ENCODE measurements around the gene PXMP4.
A peak's percentile ranks its signal among the peaks of the same experiment; 100 is the strongest.

PXMP4 gene

DNA sequence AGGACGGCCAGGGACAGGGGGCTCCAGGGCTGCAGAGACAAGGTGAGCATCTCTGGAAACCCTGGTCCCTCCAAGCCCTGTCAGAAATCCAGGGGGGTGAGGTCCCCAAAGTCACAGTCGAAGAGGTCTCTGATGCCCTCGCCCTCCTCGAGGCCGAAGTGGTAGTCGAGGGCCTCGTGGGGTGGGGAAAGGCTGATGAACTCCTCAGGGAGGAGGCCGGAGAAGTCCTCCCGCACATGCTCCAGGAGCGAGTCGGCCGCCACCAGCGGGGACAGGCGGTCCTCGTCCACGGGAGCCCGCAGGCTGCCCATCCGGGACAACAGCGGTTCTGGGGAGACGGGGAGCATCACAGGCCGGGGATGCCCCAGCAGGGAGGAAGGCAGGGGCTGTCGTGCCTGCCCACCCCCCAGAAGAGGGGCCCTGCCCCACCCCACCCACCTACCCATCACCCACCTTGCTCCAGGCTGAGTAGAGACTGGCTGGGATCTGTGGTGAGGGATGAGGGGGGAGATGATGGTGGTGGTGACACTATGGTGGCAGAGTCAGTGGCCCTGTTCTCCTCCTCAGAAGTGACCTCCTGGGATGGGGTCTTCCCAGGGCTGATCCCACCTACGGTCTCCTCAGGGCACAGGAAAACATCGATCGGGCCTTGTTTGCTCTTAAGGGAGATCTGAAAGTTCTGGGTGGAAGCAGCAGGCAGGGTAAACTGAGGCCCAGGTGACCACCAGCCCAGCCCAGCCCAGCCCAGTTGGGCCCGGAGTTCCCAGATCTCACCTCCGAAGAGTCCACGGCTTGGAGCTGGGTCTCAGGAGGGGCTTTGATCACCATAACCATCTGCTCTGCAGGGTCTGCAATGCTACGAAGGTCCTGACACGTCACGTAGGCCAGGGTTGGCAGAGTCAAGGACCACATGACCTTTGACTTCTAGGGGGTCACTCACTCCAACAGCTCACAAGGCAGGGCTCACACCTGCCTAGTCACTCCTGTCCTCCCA lies 43.2 kb downstream of the PXMP4 start:
- peak overlapping the region; percentile 95 for H3K27ac Mint-ChIP-seq
- no peaks in the 10 kb centered on the region for H3K27me3 Mint-ChIP-seq
- DNase-seq: no peak
- no peak overlapping the region for H3K4me3 Mint-ChIP-seq
- no peaks in the 10 kb centered on the region for H3K9me3 Mint-ChIP-seq
- CTCF ChIA-PET: interaction anchor here (5.2 kb wide), 1 partner anchor 9 kb away, joined by 43 read pairs; the partner anchor contains the start of gene ACTL10
- H3K36me3 Mint-ChIP-seq: peaks cover 65% of the 10 kb centered on the region
- H3K4me1 Mint-ChIP-seq: peaks cover 88% of the 10 kb centered on the region

DNA sequence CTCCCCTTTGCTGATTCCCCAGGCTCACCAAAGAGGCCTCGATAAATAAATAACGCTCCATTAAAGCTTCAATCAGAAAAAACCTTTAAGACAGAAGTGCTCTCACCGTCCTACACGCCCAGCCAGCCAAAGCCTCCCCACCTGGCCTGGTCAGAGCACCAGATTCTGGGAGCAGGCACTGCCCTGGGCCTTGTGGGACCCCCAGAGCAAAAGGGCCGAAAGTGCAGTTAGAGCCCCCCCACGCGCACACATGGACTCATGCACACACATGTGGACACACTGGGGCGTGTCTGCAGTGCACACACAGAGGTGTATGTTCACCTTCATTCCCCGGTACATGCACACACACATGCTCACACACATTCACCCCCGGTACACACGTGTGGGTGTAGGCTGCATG lies 44.0 kb downstream of the PXMP4 start:
- Mint-ChIP-seq H3K27me3 (no peaks in the 10 kb centered on the region), H3K4me1 (peaks cover 84% of the 10 kb centered on the region), H3K4me3 (peak overlapping the region; percentile 28), H3K36me3 (peaks cover 63% of the 10 kb centered on the region), H3K27ac (peak overlapping the region; percentile 78), H3K9me3 (no peaks in the 10 kb centered on the region)
- DNase-seq: no peak
- CTCF ChIA-PET: no interaction called here

DNA sequence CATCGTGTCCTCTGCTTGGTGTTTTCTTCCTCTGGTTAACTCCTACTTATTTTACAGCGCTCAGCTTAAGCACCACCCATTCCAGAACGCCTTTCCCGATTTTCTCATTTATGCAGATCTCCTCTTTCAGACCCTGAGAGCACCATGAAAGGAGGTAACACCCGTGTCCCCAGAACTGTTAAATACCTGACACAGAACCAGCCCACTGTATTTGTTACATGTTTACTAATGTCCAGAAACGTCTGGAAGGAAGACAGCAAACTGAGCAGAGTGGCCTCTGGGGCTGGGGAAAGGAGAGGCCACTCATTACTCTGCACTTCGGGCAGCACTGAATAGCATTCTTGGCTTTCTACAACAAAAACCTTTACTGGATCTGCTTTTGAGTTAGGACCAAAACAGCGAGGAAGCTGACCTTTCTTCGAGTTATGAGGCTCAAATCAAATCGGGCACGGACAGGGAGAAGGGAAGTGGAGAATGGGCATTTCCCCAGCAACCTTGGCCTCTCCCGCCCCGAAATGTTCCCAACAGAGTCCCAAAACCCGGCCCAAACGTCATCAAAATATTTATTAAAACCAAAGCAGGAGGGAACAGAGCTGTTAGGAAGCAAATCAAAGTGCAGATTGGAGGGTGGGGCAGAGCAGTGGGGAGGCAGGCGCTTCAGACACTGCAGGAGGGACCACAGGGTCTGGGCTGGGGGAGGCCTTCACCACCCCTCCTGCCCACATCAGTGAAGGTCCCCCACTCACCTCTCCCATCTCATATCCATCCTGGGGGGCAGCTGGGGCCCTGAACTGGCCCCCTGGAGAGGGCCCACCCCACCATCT lies 44.8 kb downstream of the PXMP4 start:
- Mint-ChIP-seq H3K27me3 (no peaks in the 10 kb centered on the region), H3K36me3 (peaks cover 60% of the 10 kb centered on the region), H3K9me3 (no peaks in the 10 kb centered on the region), H3K4me3 (peak overlapping the region; percentile 70), H3K27ac (peak overlapping the region; percentile 78), H3K4me1 (peaks cover 77% of the 10 kb centered on the region)
- CTCF ChIA-PET: interaction anchor here (0.7 kb wide), 1 partner anchor 12 kb away, joined by 3 read pairs; no protein-coding TSS in a partner anchor
- no peak for DNase-seq

DNA sequence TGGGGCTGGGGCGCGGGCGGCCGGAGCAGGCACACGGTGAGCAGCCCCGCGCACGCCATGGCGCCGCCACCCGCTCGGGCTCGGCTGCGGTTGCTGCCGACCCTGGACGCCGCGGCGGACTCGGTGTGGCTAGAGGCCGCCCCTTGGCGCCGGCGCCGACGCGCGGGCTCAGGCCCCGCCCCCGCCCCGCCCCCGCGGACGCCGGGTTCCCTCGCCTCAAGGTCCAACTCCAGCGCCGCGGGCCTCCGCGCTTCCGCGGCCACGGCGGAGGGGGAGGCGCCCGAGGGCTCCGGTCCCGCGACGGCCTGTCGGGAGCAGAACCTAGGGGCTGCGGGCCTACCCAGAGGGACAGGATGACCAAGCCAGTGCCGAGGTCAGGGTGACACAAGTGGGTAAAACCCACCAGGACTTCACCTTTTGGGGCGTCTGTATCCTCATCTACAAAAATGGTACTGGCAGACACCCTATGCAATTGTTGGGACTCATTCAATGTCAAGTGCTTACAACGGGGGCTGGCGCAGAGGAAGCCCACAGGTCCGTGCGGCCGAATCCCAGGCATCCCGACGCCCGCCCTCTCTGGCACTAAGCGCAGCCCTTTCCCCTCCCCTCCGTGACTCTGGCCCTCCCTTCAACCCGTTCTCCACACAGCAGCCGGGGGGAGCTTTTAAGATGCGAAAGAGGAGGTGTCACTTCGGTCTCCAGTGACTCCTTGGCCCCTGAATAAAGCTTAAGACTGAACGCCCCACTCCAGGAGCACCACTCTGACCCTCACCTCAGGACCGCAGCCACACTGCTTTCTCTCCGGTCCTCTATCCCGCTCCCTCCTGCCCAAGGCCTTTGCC lies 45.6 kb downstream of the PXMP4 start, which contains the start of gene NECAB3:
NECAB3 (minus strand) TSS at position 135 of the 842 bp plus-strand sequence; CDS start at position 59, 76 bp downstream.
- H3K36me3 Mint-ChIP-seq: peaks cover 64% of the 10 kb centered on the region
- no peaks in the 10 kb centered on the region for H3K27me3 Mint-ChIP-seq
- peak within 1 kb of the TSS; percentile 90 for H3K4me3 Mint-ChIP-seq
- H3K9me3 Mint-ChIP-seq: no peaks in the 10 kb centered on the region
- CTCF ChIA-PET: interaction anchor here (0.7 kb wide), 1 partner anchor 13 kb away, joined by 3 read pairs; no protein-coding TSS in a partner anchor
- H3K4me1 Mint-ChIP-seq: peaks cover 74% of the 10 kb centered on the region
- H3K27ac Mint-ChIP-seq: peak within 1 kb of the TSS; percentile 88
- DNase-seq: peak; percentile 75

DNA sequence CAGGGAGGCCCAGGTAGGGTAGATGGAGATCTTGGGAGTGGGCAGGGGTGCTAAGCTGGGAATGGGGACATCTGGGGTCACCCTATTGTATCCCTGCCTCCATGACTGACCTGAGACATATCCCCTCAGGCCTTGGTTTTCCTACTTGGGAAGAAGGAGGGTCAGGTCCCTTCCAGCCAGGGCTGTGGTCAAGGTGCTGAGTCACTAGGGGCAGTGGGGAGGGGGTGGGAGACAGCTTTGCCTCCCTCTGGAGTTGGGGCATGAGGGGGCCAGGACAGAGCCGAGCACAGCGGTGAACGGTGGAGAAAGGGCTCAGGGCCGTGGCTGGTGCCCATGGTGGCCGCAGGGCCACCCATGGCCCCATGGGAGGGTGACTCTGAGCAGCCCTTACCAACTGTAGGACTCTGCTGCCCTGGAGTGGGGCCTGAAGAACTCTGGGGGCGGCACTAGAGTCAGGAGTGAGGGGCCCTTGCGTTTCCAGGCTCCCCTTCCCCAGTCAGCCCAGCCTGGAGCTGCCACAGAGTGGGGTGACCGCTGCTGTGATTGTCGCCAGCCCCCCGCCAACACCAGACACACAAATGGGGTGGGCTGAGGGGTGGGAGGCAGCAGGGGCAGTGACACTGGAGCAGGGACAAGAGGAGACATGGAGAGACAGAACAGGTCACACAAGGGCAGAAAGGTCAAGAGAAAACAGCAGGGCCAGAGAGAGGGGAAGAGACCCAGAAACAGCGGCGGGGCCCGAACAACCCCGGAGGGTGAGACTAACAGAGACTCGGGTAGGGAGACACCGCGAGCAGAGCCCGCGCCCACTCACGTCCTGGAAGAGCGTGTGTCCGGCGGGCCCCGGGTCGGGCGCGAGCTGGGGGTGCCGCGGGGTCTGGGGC lies 46.5 kb downstream of the PXMP4 start:
- DNase-seq: no peak
- no peaks in the 10 kb centered on the region for H3K27me3 Mint-ChIP-seq
- H3K36me3 Mint-ChIP-seq: peaks cover 64% of the 10 kb centered on the region
- H3K4me3 Mint-ChIP-seq: peak overlapping the region; percentile 90
- peak overlapping the region; percentile 88 for H3K27ac Mint-ChIP-seq
- CTCF ChIA-PET: interaction anchor here (0.8 to 1.2 kb wide), 2 partner anchors 10 to 12 kb away, joined by 3 read pairs; no protein-coding TSS in a partner anchor
- peaks cover 72% of the 10 kb centered on the region for H3K4me1 Mint-ChIP-seq
- no peaks in the 10 kb centered on the region for H3K9me3 Mint-ChIP-seq

DNA sequence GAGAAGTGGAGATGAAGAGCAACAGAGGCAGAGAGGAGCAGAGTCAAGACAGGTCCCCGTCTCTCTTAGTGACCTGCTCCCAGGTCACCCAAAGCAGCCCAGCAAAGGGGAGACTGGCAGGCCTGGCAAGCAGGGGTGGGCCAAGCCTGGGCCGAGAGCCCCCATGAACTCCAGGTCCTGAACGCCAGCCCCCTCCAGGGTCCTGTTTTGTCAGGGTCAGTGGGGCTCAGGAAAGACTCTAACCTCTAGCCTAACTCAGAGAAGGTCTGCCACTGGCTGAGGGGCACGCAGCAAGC lies 47.0 kb downstream of the PXMP4 start:
- Mint-ChIP-seq H3K36me3 (peaks cover 64% of the 10 kb centered on the region), H3K4me1 (peaks cover 72% of the 10 kb centered on the region), H3K27ac (peak overlapping the region; percentile 56), H3K4me3 (peak overlapping the region; percentile 90), H3K27me3 (no peaks in the 10 kb centered on the region), H3K9me3 (no peaks in the 10 kb centered on the region)
- CTCF ChIA-PET: interaction anchor here (0.8 to 1.2 kb wide), 2 partner anchors 9 to 12 kb away, joined by 3 read pairs; no protein-coding TSS in a partner anchor
- DNase-seq: no peak

DNA sequence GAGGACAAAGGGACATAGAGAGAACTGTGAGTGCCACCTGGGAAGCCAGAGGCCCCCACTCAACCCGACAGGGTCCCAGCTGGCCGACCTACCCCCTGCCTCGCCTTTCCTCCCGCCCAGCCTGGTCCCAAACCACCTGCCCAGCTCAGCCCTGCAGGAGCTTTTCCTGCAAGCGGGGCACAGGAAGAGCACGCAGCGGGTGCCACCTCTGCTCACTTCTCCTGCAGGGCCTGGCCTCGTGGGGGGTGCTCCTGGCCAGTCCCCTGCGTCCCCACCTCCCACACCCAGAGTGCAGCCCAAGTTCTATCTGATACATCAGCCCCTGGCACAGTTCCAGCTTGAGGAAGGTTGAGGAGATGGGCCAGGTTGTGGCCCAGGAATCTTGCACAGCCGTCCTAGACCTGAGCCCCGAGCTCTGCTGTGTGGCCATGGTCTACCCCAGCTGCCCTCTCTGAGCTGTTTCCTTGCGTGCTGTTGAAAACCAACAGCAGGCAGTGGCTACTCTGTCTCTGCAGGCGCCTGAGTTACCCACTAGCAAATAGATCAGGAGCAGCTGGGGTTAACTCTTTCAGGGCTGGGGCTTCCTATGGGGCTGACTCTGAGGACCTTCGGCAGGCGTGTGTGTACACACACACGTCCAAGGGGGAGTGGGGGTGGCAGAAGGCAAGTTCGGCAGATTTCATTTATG lies 47.5 kb downstream of the PXMP4 start:
- Mint-ChIP-seq H3K4me3 (peak overlapping the region; percentile 90), H3K27ac (peak overlapping the region; percentile 56), H3K9me3 (no peaks in the 10 kb centered on the region), H3K27me3 (no peaks in the 10 kb centered on the region), H3K4me1 (peaks cover 68% of the 10 kb centered on the region), H3K36me3 (peaks cover 59% of the 10 kb centered on the region)
- CTCF ChIA-PET: interaction anchor here (0.7 to 1.2 kb wide), 2 partner anchors 13 to 48 kb away, joined by 3 read pairs; no protein-coding TSS in a partner anchor
- DNase-seq: no peak

DNA sequence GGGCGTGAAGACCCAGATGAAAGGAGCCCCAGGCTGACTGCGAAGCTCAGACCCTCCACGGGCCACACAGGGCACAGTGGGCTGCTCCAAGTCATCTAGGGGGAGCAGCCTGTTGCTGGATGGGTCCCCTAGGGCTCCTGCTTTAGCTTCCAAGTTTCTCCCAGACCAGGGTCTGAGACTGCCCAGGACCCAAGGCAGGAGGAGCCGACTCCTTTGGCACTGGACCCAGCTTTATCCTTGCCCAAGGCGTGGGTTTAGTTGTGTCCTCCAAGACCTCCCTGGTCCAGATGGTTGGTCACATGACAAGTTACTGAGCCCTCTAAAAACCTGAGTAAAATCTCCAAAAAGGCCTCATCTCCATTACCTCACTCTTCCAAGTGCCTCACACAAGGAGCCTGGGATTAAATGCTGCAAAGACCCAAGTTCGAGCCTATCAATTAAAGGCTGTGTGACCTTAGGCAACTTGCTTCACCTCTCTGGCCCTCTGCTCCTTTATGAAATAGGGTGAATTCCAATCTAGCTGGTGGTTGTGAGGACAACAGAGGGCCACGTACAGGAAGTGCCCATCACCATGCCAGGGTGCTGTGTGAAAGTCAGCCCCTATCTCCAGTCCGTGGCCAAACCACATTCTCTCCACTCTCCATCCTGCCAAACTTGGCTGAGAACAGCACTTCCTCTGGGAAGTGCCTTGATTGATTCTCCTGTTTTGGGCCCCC lies 48.4 kb downstream of the PXMP4 start:
- H3K36me3 Mint-ChIP-seq: peaks cover 54% of the 10 kb centered on the region
- CTCF ChIA-PET: interaction anchor here (0.7 to 1.0 kb wide), 3 partner anchors 9 to 214 kb away, joined by 3 read pairs; no protein-coding TSS in a partner anchor
- no peak overlapping the region for H3K4me3 Mint-ChIP-seq
- no peaks in the 10 kb centered on the region for H3K27me3 Mint-ChIP-seq
- peaks cover 66% of the 10 kb centered on the region for H3K4me1 Mint-ChIP-seq
- no peak overlapping the region for H3K27ac Mint-ChIP-seq
- H3K9me3 Mint-ChIP-seq: no peaks in the 10 kb centered on the region
- no peak for DNase-seq

DNA sequence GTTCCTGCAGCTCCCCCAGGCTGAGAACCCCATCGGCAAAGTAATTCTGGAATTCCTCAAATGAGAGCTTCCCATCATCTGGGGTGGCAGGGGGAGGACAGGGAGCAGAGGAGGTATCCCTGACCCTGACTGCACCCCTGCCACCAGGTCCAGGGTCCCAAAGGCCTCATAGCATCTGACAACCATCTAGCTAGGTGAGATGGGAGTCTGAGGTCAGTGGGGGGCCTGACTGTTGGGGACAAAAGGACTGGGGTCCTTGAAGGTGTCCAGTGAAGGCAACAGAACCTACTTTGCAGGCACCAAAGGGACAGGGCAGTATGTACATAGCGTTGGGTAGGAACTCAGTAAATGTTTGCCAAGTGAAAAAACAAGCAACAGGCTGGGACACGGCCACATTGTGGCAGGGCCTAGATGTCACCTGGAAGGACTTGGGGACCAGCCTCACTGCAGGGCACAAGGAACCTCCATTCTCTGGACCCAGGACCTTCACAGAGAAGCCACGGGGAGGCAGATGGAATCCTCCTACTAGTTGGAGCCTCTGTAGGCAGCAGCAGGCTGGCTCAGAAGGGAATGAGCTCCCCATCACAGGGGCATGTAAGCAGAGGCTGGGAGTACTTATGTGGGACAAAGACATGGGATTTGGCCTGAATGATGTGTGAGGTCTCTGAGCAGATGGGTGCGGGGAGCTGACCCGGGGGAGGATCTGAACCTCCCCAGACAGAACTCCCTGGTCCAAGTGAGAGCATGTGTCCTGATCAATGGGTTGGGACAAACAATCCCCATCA lies 49.2 kb downstream of the PXMP4 start:
- Mint-ChIP-seq H3K4me1 (peaks cover 67% of the 10 kb centered on the region), H3K27me3 (no peaks in the 10 kb centered on the region), H3K36me3 (peaks cover 48% of the 10 kb centered on the region), H3K9me3 (no peaks in the 10 kb centered on the region), H3K4me3 (no peak overlapping the region), H3K27ac (no peak overlapping the region)
- CTCF ChIA-PET: interaction anchor here (0.8 to 1.0 kb wide), 2 partner anchors 10 to 214 kb away, joined by 3 read pairs; no protein-coding TSS in a partner anchor
- DNase-seq: no peak

DNA sequence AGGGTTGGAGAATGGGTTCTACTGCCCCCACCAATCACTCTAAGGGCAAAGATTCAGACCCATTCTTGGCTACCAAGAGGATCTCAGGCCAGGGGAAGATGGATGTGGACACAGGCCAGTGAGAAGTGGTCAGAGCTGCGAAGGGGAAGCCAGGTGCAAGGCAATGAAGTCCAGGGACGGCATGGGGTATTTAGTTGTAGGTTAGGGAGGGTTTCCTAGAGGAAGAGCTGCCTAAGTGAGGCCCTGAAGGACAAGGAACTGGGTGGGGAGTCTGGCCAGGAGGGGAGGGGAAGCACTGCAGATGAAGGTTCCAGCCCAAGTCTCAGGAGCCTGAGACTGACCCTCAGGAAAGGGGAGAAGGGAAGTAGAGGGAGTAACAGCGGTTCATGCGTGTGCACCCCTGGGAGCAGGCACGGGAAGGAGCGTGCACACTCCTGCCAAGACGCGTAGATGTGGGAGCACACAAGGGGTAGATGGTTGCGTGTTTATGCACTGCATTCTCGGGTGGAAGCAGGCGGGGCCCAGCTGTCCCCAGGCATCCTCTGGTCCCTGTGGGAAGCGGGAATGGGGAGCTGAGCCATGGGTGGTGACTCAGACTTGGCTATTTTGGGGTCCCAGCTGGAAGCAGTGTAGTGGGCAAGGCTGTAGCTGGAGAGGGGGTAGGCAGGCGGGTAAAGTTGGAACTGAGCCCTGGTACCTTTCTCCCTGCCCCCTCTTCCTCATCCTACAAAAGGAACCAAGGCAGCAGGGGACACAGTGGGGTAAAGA lies 50.1 kb downstream of the PXMP4 start:
- CTCF ChIA-PET: interaction anchor here (4.7 kb wide), 1 partner anchor 10 kb away, joined by 43 read pairs; no protein-coding TSS in a partner anchor
- Mint-ChIP-seq H3K9me3 (no peaks in the 10 kb centered on the region), H3K36me3 (peaks cover 41% of the 10 kb centered on the region), H3K4me1 (peaks cover 66% of the 10 kb centered on the region), H3K4me3 (no peak overlapping the region), H3K27ac (peak overlapping the region; percentile 34), H3K27me3 (no peaks in the 10 kb centered on the region)
- no peak for DNase-seq
